Measurements from ENCODE around the gene VDAC2. TPM values are rescaled to one million over a fixed set of nuclear protein-coding genes. Genes with fewer than 3 reads are reported as not detected.

VDAC2 gene
- total and polyA plus RNA-seq, 10 of the 15 experiments (the other 5 are each of a cell fraction or from before 2014, with no cell fraction given), result 73.4 to 294 (median 146) TPM

DNA sequence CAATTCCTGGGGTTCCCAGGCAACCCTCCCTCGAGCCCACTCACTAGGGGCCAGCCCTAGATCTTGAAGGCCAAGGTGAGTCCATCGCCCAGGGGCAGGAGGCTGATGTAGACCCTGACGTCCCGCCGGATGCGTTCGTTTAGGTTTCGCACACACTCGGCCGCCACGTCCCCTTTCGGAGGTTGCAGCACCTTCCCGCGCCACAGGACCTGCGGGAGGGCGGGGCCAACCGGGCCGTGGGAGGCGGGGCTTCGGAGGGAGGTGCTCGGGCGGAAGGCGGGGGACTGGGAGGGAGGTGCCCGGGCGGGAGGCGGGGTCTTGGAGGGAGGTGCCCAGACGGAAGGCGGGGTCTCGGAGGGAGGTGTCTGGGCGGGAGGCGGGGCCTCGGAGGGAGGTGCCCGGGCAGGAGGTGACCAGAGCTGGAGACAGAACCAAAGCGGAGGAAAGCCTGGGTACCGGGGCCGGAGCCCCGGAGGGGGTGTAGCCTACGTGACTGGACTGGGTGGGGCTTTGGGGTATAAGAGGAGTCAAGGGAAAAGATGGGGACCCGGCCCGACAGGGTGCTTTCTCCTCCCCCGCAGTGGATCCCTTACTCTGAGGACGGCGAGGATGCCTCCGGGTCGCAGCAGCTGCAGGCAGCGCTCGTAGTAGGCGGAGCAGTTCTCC is 23.6 kb downstream of the VDAC2 start (continued):
- TF ChIP-seq, protein P1, sequence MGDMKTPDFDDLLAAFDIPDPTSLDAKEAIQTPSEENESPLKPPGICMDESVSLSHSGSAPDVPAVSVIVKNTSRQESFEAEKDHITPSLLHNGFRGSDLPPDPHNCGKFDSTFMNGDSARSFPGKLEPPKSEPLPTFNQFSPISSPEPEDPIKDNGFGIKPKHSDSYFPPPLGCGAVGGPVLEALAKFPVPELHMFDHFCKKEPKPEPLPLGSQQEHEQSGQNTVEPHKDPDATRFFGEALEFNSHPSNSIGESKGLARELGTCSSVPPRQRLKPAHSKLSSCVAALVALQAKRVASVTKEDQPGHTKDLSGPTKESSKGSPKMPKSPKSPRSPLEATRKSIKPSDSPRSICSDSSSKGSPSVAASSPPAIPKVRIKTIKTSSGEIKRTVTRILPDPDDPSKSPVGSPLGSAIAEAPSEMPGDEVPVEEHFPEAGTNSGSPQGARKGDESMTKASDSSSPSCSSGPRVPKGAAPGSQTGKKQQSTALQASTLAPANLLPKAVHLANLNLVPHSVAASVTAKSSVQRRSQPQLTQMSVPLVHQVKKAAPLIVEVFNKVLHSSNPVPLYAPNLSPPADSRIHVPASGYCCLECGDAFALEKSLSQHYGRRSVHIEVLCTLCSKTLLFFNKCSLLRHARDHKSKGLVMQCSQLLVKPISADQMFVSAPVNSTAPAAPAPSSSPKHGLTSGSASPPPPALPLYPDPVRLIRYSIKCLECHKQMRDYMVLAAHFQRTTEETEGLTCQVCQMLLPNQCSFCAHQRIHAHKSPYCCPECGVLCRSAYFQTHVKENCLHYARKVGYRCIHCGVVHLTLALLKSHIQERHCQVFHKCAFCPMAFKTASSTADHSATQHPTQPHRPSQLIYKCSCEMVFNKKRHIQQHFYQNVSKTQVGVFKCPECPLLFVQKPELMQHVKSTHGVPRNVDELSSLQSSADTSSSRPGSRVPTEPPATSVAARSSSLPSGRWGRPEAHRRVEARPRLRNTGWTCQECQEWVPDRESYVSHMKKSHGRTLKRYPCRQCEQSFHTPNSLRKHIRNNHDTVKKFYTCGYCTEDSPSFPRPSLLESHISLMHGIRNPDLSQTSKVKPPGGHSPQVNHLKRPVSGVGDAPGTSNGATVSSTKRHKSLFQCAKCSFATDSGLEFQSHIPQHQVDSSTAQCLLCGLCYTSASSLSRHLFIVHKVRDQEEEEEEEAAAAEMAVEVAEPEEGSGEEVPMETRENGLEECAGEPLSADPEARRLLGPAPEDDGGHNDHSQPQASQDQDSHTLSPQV (IDR thresholded peaks at IDR 0.05), result no peak
- no peak for TF ChIP-seq ZNF622 (IDR thresholded peaks at IDR 0.05)
- TF ChIP-seq, protein P2, sequence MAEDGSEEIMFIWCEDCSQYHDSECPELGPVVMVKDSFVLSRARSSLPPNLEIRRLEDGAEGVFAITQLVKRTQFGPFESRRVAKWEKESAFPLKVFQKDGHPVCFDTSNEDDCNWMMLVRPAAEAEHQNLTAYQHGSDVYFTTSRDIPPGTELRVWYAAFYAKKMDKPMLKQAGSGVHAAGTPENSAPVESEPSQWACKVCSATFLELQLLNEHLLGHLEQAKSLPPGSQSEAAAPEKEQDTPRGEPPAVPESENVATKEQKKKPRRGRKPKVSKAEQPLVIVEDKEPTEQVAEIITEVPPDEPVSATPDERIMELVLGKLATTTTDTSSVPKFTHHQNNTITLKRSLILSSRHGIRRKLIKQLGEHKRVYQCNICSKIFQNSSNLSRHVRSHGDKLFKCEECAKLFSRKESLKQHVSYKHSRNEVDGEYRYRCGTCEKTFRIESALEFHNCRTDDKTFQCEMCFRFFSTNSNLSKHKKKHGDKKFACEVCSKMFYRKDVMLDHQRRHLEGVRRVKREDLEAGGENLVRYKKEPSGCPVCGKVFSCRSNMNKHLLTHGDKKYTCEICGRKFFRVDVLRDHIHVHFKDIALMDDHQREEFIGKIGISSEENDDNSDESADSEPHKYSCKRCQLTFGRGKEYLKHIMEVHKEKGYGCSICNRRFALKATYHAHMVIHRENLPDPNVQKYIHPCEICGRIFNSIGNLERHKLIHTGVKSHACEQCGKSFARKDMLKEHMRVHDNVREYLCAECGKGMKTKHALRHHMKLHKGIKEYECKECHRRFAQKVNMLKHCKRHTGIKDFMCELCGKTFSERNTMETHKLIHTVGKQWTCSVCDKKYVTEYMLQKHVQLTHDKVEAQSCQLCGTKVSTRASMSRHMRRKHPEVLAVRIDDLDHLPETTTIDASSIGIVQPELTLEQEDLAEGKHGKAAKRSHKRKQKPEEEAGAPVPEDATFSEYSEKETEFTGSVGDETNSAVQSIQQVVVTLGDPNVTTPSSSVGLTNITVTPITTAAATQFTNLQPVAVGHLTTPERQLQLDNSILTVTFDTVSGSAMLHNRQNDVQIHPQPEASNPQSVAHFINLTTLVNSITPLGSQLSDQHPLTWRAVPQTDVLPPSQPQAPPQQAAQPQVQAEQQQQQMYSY (CRISPR knock-in tag; IDR thresholded peaks at IDR 0.05), result no peak
- TF ChIP-seq SREBF1 (IDR thresholded peaks at IDR 0.05; ENCODE audit: low read length), result no peak
- TF ChIP-seq YBX1 (IDR thresholded peaks at IDR 0.05), result no peak
- no peak for TF ChIP-seq ZBTB11 (CRISPR knock-in tag; IDR thresholded peaks at IDR 0.05)
- TF ChIP-seq NFYA (IDR thresholded peaks at IDR 0.05; ENCODE audit: borderline replicate concordance, low read depth, low read length), result no peak
- 0 out of 2 replicates have a peak, but pooled peaks have one; percentile 11 for TF ChIP-seq CREM (IDR thresholded peaks at IDR 0.05; ENCODE audit: low read depth)
- TF ChIP-seq CEBPB (IDR thresholded peaks at IDR 0.05; ENCODE audit: borderline replicate concordance in 1 of 2, low read depth in 2 of 2, low read length in 2 of 2), result no peak
- peak; percentile 54; the same call in 1 of the 2 replicates for TF ChIP-seq NBN (IDR thresholded peaks at IDR 0.05)
